ENCODE data around the gene PDE6G.
A peak's percentile ranks its signal among the peaks of the same experiment; 100 is the strongest.

PDE6G gene

DNA sequence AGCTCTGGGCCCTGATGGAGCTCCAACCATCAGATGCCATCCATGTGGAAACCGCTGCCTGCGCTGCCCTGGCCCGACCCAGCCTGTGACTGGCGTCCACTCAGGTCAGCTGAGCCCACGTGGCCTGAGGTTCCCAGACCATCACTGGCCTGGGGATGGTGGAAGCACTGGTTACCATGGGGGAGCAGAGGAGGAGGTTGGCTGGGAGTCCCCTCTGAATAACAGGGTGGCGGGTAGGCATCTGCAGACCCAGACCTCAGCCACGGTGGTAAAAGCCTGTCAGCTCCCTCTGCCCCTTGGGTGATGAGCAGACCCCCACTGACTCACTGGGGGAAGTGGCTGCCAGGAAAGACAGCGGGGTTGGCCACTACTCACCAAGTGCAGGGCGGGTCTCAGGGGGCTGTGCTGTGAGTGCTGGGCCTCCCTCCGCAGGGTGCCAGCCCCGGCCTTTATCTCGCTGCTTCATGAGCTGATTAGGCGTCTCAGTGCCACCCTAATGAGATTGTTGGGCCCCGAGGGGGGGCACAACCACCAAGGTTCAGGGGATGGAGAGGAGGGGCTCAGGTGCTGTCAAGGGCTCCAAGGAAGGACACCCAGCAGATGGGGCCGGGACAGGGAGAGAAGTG lies at the start of gene PDE6G:
TSS of gene PDE6G (minus strand) at position 425 of the 626 bp plus-strand sequence. CDS start 3,237 bp downstream, outside the sequence.
- no peak for DNase-seq (ENCODE audit: low spot score)

DNA sequence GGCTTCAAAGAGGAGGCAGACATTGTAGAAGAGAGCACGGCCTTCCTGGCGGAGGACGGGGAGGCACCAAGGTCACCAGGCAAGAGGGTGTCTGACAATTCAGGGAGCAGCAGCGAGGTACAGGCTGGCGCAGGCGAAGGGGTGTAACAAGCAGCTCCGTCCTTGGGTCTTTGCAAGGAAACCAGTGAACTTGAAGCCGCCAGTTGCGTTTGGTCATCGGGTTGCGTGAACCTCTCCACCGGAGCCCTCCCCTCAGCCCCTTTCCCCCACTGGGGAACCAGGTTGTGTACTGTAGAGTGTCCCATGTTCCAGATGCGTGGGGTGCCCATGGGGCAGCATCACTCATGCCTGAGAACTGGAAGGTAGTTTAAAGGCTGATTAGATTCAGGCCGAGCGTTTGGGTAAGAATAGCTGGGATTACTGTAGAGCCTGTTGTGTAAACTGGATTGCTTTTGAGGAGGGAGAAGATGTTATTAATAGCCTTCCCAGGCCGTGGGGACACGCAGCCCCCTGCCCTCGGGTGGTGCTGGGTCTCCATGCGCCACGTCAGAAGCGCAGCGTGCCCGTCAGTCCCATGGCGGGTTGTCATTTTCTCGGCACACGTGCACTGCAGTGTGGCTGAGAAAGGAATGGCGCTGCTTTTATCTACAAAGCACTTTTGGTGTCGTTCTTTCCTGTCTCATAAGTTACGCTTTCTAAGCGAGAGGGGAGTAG lies 49.3 kb upstream of the PDE6G start:
- DNase-seq (ENCODE audit: low spot score), result no peak

DNA sequence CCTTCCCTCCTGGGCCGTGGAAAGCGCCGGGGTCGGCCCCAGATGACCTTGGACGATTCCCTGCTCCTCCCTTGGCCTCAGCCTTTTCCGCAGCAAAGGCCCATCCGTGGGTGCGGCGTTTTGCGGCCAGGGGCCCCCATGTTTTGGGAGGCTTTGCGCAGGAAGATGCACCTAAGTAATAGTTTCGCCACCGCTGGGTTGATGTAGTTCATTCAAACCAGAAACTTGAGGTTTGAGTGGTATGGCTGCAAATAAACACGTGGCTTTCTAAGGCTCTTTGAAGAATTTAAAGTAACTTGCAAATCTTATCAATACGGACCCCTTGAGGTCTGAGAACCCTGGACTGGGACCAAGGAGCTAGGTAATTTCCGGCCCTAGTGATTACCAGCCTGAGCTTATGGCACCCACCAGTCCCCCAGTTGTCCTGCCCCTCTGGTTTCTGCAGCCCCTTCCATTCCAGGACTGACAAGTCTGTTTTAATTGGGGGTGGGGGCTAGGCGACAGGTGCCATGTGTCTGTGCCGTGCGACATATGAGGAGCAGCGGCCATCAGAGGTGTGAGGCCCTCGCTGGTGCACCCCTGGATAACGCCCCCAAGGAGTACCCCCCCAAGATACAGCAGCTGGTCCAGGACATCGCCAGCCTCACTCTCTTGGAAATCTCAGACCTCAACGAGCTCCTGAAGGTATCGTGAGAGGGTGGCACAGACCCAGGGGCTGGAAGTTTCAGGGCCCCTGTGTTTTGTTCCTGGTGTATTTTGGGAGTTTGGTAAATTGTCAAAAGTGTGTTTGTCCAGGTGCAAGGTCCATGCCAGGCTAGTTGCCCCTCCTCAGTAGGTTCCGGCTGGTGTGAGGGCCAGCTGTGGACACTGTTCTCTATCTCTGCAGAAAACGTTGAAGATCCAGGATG lies 47.7 kb upstream of the PDE6G start:
- no peak for DNase-seq (ENCODE audit: low spot score)

DNA sequence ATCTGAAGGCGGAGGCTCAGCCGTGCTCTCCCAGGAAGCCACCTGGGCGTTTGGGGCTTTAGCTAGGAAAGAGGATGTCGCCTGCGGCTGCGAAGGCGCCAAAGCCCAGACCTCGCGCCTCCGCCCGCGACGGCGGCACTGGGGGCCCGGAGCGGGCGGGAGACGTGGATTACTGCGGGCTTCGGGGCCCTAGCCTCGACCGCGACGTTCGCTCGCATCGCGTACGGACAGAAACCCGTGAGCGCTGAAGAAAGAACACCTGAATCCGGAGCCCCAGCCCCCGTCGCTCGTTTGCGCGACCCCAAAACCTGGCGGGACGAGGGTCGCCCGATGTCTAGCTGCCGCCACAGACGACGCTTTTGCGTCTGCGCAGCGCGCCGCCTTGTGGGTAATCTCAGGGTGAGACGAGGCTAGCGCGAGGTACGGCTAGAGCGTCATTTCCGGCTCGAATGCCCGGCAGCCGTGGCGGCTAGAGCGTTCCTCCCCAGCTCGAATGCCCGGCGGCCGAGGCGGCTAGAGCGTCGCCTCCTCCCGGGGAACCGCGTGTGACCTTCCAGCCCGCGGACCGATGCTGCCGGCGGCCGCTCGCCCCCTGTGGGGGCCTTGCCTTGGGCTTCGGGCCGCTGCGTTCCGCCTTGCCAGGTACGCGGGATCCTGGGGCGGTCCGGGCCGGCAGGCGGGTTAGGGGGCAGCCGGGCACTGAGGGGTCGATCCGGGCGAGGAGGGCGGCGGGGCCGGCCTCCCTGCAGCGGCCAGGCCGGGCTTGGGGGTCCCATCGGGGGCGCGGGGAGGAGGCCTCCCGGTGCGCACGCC lies 46.8 kb upstream of the PDE6G start, which contains the start of gene MRPL12:
TSS of gene MRPL12 (plus strand) at position 434 of the 813 bp plus-strand sequence. CDS start at position 569, 135 bp downstream.
- peak; percentile 98 for DNase-seq (ENCODE audit: low spot score)

DNA sequence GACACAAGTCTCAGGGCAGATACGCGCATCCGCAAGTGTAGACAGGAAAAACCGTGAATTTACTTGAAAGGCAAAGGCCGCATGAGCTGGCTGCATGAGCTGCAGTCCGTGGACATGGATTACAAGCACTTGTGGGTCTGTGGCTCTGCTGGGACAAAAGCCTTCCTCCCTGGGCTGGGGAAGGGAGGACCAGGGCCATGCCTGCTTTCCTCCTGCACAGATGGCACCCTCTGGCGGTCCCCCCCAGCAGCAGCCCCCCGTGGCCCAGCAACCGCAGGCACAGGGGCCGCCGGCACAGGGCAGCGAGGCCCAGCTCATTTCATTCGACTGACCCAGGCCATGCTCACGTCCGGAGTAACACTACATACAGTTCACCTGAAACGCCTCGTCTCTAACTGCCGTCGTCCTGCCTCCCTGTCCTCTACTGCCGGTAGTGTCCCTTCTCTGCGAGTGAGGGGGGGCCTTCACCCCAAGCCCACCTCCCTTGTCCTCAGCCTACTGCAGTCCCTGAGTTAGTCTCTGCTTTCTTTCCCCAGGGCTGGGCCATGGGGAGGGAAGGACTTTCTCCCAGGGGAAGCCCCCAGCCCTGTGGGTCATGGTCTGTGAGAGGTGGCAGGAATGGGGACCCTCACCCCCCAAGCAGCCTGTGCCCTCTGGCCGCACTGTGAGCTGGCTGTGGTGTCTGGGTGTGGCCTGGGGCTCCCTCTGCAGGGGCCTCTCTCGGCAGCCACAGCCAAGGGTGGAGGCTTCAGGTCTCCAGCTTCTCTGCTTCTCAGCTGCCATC lies 45.1 kb upstream of the PDE6G start:
- DNase-seq (ENCODE audit: low spot score), result no peak

DNA sequence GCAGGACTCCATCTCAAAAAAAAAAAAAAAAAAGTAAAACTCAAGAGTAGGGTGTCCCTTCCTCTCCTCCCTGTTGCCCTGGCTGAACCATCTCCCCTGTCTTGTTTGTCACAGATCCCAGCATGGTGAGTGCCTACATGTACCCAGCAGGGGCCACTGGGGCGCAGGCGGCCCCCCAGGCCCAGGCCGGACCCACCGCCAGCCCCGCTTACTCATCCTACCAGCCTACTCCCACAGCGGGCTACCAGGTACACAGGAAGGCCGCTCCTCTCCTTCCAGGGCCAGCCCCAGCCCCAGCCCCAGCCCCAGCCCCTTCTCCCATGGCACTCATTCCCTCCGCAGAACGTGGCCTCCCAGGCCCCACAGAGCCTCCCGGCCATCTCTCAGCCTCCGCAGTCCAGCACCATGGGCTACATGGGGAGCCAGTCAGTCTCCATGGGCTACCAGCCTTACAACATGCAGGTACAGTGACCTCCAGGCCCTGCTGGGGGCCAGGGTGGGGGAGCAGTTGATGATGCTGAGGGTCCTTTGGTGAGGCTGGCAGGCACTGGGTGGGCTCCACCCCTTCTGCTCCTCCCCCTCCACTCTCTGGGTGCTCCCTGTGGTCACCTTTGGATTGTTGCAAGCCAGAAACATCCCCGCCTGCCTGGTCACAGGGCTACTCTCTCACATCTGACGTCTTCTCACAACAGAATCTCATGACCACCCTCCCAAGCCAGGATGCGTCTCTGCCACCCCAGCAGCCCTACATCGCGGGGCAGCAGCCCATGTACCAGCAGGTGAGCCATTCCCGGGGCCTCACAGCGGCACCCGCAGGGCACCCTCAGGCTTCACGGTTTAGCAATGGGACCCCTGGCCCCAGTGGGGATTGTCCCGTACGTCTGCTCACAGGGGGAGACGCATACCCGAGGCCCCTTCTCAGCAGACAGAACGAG lies 44.3 kb upstream of the PDE6G start:
- no peak for DNase-seq (ENCODE audit: low spot score)

DNA sequence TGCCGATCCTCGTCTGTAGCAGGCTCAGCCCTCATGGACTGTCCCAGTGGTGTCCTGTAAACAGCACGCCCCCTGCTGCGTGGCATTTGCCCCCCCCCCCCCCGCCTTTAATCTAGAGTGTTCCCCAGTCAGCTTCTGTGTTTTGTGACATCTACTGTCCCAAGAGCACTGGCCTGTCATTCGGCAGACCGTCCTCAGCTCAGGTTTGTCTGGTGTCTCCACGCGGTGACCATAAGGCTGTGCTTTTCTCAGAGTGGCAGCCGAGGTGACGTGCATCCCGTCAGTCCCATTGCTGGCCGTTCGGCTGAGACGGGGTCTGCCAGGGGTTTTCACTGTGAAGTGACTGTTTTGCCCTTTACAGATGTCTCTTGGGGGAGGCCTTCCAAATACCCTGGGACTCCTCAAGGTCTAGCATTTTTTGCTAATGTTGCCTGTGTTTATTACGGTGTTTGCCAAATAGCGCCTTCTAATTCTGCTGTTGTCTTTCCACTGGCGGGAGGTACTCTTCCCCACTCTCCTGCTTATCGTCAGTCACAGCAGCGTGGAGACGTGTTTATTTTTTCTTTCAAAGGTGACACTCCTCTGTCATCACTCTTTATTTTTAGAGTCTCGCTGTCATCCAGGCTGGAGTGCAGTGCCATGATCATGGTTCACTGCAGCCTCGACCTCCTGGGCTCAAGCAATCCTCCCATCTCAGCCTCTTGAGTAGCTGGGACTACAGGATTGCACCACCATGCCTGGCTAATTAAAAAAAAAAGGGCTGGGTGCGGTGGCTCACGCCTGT lies 41.1 kb upstream of the PDE6G start:
- no peak for DNase-seq (ENCODE audit: low spot score)

DNA sequence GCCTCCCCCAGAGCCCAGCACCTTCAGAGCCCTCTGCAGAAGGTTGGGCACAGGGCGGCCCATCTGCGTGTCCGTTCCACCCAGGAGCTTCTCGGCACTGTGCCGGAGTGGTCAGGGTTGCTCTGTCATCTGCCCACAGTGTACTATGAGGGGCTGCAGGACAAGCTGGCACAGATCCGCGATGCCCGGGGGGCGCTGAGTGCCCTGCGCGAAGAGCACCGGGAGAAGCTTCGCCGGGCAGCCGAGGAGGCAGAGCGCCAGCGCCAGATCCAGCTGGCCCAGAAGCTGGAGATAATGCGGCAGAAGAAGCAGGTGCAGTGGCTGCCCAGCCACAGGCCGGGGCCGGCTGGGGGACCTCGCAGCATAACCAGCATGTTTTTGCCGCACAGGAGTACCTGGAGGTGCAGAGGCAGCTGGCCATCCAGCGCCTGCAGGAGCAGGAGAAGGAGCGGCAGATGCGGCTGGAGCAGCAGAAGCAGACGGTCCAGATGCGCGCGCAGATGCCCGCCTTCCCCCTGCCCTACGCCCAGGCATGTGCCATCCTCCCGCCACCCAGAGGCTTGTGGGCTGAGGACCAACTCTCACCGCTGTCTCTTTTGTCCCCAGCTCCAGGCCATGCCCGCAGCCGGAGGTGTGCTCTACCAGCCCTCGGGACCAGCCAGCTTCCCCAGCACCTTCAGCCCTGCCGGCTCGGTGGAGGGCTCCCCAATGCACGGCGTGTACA lies 40.0 kb upstream of the PDE6G start:
- DNase-seq (ENCODE audit: low spot score), result no peak

DNA sequence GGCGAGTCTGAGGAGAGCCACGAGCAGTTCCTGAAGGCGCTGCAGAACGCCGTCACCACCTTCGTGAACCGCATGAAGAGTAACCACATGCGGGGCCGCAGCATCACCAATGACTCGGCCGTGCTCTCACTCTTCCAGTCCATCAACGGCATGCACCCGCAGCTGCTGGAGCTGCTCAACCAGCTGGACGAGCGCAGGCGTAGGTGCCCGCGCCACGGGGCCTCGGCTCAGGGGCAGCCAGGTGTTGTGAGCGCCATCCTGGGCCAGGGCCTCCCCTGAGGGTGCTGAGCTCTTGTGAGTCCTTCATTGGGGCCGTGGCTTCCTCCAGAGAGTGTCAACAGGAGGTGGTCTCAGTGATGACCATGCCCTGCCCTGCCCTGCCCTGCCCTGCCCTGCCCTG lies 39.5 kb upstream of the PDE6G start:
- no peak for DNase-seq (ENCODE audit: low spot score)

DNA sequence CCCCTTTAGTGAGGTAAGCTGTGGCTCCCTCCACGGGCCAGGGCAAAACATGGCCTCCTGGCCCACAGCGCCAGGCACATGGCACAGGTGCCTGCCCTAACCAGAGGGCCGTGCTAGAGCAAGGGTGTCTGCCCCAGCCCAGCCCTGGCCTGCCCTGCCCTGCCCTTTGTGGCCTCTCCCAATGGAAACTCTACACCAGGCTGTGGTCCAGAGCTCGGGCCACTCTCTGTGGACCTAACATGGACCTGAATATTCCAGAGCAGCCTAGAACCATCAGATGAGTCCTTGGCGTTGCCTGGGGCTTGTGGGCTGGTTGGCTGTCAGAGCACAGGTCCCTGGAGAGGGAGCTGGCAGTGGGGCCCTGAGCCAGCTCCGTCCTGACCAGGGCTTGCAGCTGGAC lies 38.9 kb upstream of the PDE6G start:
- no peak for DNase-seq (ENCODE audit: low spot score)

DNA sequence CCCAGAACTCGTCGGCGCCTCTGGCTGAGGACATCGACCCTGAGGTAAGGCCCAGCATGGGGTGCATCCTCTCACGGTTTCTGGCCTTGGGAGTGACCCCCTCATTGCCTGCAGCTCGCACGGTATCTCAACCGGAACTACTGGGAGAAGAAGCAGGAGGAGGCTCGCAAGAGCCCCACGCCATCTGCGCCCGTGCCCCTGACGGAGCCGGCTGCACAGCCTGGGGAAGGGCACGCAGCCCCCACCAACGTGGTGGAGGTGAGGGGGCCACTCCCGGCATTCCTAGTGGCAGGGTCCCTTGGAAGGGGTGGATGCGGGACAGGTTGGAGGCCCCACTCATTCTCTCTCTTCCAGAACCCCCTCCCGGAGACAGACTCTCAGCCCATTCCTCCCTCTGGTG lies 38.5 kb upstream of the PDE6G start:
- no peak for DNase-seq (ENCODE audit: low spot score)

DNA sequence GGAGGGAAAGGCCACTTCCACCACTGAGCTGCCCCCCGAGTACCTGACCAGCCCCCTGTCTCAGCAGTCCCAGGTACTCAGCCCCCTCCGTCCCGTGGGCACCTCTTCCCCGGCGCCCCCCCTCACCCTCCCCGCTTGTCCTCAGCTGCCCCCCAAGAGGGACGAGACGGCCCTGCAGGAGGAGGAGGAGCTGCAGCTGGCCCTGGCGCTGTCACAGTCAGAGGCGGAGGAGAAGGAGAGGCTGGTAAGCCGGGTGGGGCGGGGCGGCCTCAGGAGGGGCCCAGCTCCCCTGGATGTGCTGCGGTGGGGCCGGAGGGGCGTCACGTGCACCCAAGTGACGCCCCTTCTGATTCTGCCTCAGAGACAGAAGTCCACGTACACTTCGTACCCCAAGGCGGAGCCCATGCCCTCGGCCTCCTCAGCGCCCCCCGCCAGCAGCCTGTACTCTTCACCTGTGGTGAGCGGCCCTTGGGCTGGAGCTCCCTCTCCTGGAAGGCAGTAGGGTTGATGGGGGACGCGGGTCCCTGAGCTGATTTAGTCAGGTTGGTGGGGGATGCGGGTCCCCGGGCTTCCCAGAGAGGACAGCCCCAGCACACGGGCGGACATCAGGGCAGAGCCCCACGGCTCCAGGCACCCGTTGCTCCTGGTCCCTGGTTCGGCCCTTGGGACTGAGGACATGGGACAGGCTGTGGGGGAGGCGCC lies 37.3 kb upstream of the PDE6G start:
- DNase-seq (ENCODE audit: low spot score), result no peak

DNA sequence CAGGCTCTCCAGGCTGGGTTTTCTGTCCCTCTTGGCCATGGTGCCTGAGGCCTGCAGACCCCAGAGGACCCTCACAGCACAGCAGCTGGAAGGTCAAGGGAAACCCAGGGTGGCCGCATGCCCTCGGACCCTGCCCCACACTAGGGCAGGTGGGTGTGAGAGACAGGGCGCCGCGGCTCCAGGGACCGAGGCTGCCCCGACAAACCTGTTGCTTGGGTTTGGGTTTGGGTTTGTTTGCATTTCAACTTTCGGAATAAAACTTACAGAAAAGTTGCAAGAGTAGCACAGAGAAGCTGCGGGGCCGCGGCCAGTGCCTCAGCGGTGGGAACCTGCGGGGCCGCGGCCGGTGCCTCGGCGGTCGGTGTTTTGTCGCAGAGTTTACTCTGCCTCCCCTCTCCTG lies 35.3 kb upstream of the PDE6G start:
- no peak for DNase-seq (ENCODE audit: low spot score)

DNA sequence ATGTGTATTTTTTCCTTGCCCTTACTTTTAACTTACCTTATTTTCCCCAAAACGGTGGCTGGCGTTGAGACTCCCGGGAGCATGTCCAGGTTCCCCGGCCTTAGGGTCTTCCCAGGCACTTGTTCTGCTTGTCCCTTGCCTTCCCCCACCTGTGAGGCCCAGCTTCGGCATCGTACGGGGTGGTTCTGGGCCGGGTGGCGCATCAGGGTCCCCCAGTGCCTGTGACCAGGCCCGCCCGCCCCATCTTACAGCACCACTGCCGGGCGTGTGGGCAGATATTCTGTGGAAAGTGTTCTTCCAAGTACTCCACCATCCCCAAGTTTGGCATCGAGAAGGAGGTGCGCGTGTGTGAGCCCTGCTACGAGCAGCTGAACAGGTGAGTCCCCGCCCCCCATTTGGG lies 34.9 kb upstream of the PDE6G start:
- DNase-seq (ENCODE audit: low spot score), result no peak

DNA sequence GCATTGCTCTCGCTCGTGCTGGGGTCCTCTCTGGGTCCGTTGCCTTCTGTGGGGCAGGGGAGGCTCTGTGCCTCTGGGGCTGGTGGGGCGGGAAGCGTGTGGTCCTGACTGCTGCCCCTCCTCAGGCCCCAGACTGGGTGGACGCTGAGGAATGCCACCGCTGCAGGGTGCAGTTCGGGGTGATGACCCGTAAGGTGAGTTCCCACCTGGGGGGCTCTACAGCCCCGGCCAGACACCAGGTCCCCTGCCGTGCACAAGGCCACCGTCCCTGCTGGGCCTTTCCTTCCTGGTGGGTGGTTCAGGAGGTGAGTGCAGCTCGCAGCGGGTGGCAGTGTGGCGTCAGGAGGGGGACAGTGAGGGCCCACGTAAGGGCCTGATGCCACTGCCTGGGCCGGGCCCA lies 34.2 kb upstream of the PDE6G start:
- DNase-seq (ENCODE audit: low spot score), result no peak

DNA sequence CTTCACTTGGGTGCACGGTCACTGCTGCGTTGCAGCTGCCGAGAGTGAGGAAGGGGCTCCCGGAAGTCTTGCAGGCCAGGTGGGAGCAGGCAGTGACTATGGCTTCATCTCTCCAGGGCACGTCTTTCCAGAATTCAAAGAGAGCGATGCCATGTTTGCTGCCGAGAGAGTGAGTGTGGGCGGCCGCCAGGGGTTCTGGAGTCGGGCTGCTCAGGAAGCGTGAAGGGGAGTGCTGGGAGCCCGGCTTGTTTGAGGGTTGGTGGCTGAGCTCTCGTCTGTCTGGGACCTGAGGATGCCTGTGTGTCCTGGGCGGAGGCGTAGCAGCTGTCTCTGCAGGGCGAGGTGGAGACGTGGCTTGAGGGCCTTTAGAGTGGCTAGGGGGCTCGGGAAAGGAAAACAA lies 33.7 kb upstream of the PDE6G start:
- no peak for DNase-seq (ENCODE audit: low spot score)

DNA sequence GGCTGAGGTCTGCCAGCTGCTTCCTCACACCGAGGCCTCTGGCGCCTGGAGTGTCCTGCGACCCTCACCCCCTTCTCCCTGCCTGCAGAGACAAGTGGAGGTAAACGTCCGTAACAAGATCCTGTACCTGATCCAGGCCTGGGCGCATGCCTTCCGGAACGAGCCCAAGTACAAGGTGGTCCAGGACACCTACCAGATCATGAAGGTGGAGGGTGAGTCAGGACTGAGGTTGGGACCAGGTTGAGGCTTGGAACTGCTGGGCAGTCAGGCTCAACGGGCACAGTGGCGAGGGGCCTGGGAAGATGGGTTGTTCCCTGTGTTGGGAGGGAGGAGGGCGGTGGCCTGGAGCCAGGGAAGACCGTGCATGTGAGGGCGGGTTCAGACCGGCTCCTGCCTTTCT lies 32.3 kb upstream of the PDE6G start:
- no peak for DNase-seq (ENCODE audit: low spot score)
